ENCODE data around the gene JAKMIP1. TPM values are rescaled to one million over a fixed set of nuclear protein-coding genes. Genes with fewer than 3 reads are reported as not detected.

JAKMIP1 gene
- total RNA-seq, 1 experiment from 2014 or later = not detected

GRCh38 chr4:6020613-6021012, 179.7 kb downstream of the JAKMIP1 start:
- H3K9me3 ChIP-seq (ENCODE audit: insufficient read depth, low read depth) = no peaks in the 10 kb centered on the region
- H3K27me3 ChIP-seq (ENCODE audit: insufficient read depth, low read depth) = peaks cover 76% of the 10 kb centered on the region
- DNase-seq = no peak
- H3K27ac ChIP-seq = no peak overlapping the region
- no peak overlapping the region for H3K4me2 ChIP-seq
- H3K9me2 ChIP-seq (ENCODE audit: insufficient read depth) = no peaks in the 10 kb centered on the region
- BruUV-seq (replicated peaks) = no TSS peak
- no peaks in the 10 kb centered on the region for H3K4me1 ChIP-seq (replicated peaks; ENCODE audit: insufficient read depth)
- TF ChIP-seq EZH2 (IDR thresholded peaks at IDR 0.05; ENCODE audit: low read depth) = no peak
- TF ChIP-seq, protein P1, sequence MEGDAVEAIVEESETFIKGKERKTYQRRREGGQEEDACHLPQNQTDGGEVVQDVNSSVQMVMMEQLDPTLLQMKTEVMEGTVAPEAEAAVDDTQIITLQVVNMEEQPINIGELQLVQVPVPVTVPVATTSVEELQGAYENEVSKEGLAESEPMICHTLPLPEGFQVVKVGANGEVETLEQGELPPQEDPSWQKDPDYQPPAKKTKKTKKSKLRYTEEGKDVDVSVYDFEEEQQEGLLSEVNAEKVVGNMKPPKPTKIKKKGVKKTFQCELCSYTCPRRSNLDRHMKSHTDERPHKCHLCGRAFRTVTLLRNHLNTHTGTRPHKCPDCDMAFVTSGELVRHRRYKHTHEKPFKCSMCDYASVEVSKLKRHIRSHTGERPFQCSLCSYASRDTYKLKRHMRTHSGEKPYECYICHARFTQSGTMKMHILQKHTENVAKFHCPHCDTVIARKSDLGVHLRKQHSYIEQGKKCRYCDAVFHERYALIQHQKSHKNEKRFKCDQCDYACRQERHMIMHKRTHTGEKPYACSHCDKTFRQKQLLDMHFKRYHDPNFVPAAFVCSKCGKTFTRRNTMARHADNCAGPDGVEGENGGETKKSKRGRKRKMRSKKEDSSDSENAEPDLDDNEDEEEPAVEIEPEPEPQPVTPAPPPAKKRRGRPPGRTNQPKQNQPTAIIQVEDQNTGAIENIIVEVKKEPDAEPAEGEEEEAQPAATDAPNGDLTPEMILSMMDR (conservative IDR thresholded peaks at IDR 0.05) = no peak
- no peak overlapping the region for H2AFZ ChIP-seq
- ChIA-PET CTCF (no interaction called here), POLR2A (ENCODE audit: unreplicated experiment) (no interaction called here)
- no peaks in the 10 kb centered on the region for H3F3A ChIP-seq (ENCODE audit: insufficient read depth, low read depth)
- intact Hi-C loops (cut with micrococcal nuclease; ENCODE audit: unreplicated experiment) = no loop called here
- no peaks in the 10 kb centered on the region for H3K79me2 ChIP-seq (ENCODE audit: low read depth)
- H4K20me1 ChIP-seq (ENCODE audit: insufficient read depth) = no peaks in the 10 kb centered on the region
- H3K4me3 ChIP-seq = no peak overlapping the region
- no peaks in the 10 kb centered on the region for H3K36me3 ChIP-seq (ENCODE audit: low read depth)

GRCh38 chr4:6019316-6020263, 180.8 kb downstream of the JAKMIP1 start:
- ChIA-PET POLR2A (ENCODE audit: unreplicated experiment) (no interaction called here), CTCF (no interaction called here)
- Histone ChIP-seq H3K27ac (no peak overlapping the region), H3K9me2 (ENCODE audit: insufficient read depth) (no peaks in the 10 kb centered on the region), H3K9me3 (ENCODE audit: insufficient read depth, low read depth) (no peaks in the 10 kb centered on the region), H3F3A (ENCODE audit: insufficient read depth, low read depth) (no peaks in the 10 kb centered on the region), H3K27me3 (ENCODE audit: insufficient read depth, low read depth) (peaks cover 77% of the 10 kb centered on the region), H3K4me1 (replicated peaks; ENCODE audit: insufficient read depth) (no peaks in the 10 kb centered on the region), H4K20me1 (ENCODE audit: insufficient read depth) (no peaks in the 10 kb centered on the region), H2AFZ (no peak overlapping the region), H3K4me3 (no peak overlapping the region), H3K79me2 (ENCODE audit: low read depth) (no peaks in the 10 kb centered on the region), H3K36me3 (ENCODE audit: low read depth) (no peaks in the 10 kb centered on the region), H3K4me2 (no peak overlapping the region)
- BruUV-seq (replicated peaks) = no TSS peak
- TF ChIP-seq, protein P1 (conservative IDR thresholded peaks at IDR 0.05) = peak; percentile 81
- TF ChIP-seq EZH2 (IDR thresholded peaks at IDR 0.05; ENCODE audit: low read depth) = no peak
- intact Hi-C loops (cut with micrococcal nuclease; ENCODE audit: unreplicated experiment) = no loop called here
- peak in 1 of 2 experiments; percentile 41 for DNase-seq

- Histone ChIP-seq H3K27me3 (ENCODE audit: insufficient read depth, low read depth) (peaks cover 72% of the 10 kb centered on the region), H4K20me1 (ENCODE audit: insufficient read depth) (no peaks in the 10 kb centered on the region), H3K4me1 (replicated peaks; ENCODE audit: insufficient read depth) (no peaks in the 10 kb centered on the region), H3K27ac (no peak within 1 kb of the TSS), H3K4me3 (no peak within 1 kb of the TSS), H3K4me2 (no peak within 1 kb of the TSS), H3F3A (ENCODE audit: insufficient read depth, low read depth) (no peaks in the 10 kb centered on the region), H3K9me3 (ENCODE audit: insufficient read depth, low read depth) (no peaks in the 10 kb centered on the region), H3K36me3 (ENCODE audit: low read depth) (no peaks in the 10 kb centered on the region), H2AFZ (no peak within 1 kb of the TSS), H3K9me2 (ENCODE audit: insufficient read depth) (no peaks in the 10 kb centered on the region), H3K79me2 (ENCODE audit: low read depth) (no peaks in the 10 kb centered on the region)
- POLR2A ChIA-PET (ENCODE audit: unreplicated experiment) = no interaction called here
- no peak for TF ChIP-seq EZH2 (IDR thresholded peaks at IDR 0.05; ENCODE audit: low read depth)
- TF ChIP-seq, protein P1 (conservative IDR thresholded peaks at IDR 0.05) = no peak
- intact Hi-C loops (cut with micrococcal nuclease; ENCODE audit: unreplicated experiment) = no loop called here
- DNase-seq = no peak
- CTCF ChIA-PET = no interaction called here
- BruUV-seq (replicated peaks) = no TSS peak
These were observed 182.0 kb downstream of the JAKMIP1 start, which contains the start of gene C4orf50 for GRCh38 chr4:6018331-6018730. Gene C4orf50 (minus strand): TSS chr4:6018431.

Data from PC-9 (cell line).